ENCODE results near the gene NINJ1. TPM values are rescaled to one million over a fixed set of nuclear protein-coding genes. Genes with fewer than 3 reads are reported as not detected.

The NINJ1 gene
- total and polyA plus RNA-seq, 2 of the 13 experiments (the other 11 are each of a cell fraction or from before 2014, with no cell fraction given), result 81.2 to 92.1 TPM

DNA sequence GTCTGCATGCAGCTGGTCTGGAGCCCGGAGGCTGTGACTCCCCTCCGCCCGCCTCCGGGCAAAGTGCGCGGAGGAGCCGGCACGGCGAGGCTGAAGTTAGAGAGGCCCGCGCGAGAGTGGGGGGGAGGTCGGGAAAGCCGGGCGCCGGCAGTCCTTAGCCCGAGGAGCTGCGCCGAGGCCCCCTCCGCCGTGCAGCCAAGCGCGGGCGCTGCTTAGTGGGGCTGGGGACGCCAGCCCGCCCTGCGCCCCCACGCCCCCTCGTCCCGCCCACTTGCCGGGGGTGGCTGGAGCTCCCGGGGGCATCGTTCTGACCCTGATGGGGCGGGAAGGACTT lies 403 bp downstream of the NINJ1 start (continued):
- TF ChIP-seq, protein P1, sequence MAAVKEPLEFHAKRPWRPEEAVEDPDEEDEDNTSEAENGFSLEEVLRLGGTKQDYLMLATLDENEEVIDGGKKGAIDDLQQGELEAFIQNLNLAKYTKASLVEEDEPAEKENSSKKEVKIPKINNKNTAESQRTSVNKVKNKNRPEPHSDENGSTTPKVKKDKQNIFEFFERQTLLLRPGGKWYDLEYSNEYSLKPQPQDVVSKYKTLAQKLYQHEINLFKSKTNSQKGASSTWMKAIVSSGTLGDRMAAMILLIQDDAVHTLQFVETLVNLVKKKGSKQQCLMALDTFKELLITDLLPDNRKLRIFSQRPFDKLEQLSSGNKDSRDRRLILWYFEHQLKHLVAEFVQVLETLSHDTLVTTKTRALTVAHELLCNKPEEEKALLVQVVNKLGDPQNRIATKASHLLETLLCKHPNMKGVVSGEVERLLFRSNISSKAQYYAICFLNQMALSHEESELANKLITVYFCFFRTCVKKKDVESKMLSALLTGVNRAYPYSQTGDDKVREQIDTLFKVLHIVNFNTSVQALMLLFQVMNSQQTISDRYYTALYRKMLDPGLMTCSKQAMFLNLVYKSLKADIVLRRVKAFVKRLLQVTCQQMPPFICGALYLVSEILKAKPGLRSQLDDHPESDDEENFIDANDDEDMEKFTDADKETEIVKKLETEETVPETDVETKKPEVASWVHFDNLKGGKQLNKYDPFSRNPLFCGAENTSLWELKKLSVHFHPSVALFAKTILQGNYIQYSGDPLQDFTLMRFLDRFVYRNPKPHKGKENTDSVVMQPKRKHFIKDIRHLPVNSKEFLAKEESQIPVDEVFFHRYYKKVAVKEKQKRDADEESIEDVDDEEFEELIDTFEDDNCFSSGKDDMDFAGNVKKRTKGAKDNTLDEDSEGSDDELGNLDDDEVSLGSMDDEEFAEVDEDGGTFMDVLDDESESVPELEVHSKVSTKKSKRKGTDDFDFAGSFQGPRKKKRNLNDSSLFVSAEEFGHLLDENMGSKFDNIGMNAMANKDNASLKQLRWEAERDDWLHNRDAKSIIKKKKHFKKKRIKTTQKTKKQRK (IDR thresholded peaks at IDR 0.05; ENCODE audit: low read length), result no peak
- TF ChIP-seq PCBP2 (optimal IDR thresholded peaks at IDR 0.05; ENCODE audit: low read depth, low read length, poor library complexity, severe bottlenecking) (no peak), BORCS8-MEF2B (CRISPR knock-in tag; IDR thresholded peaks at IDR 0.05) (peak; percentile 81; the same call in 1 of the 2 replicates), MXI1 (IDR thresholded peaks at IDR 0.05; ENCODE audit: borderline replicate concordance, low read depth, low read length) (peak; percentile 70; the same call in 1 of the 3 replicates), HNF4A (CRISPR knock-in tag; IDR thresholded peaks at IDR 0.05) (peak; percentile 79), SP140L (CRISPR knock-in tag; IDR thresholded peaks at IDR 0.05; ENCODE audit: borderline replicate concordance) (0 out of 2 replicates have a peak, but pooled peaks have one; percentile 83), ZNF703 (CRISPR knock-in tag; IDR thresholded peaks at IDR 0.05; ENCODE audit: borderline replicate concordance) (peak; percentile 80; the same call in 1 of the 2 replicates), ZSCAN25 (CRISPR knock-in tag; IDR thresholded peaks at IDR 0.05) (peak; percentile 74; the same call in 1 of the 2 replicates), MTA1 (CRISPR knock-in tag; IDR thresholded peaks at IDR 0.05; ENCODE audit: borderline replicate concordance) (0 out of 2 replicates have a peak, but pooled peaks have one; percentile 17), NONO (IDR thresholded peaks at IDR 0.05) (no peak), NONO (CRISPR knock-in tag; conservative IDR thresholded peaks at IDR 0.05) (0 out of 2 replicates have a peak, but pooled peaks have one; percentile 13), HDAC6 (IDR thresholded peaks at IDR 0.05; ENCODE audit: low read depth, low read length) (no peak), ZNF331 (CRISPR knock-in tag; IDR thresholded peaks at IDR 0.05) (no peak), ZNF513 (CRISPR knock-in tag; conservative IDR thresholded peaks at IDR 0.05) (no peak), ZNF749 (CRISPR knock-in tag; IDR thresholded peaks at IDR 0.05; ENCODE audit: borderline replicate concordance) (no peak), ZNF577 (CRISPR knock-in tag; IDR thresholded peaks at IDR 0.05; ENCODE audit: borderline replicate concordance, low read depth) (no peak), ZNF225 (CRISPR knock-in tag; IDR thresholded peaks at IDR 0.05) (0 out of 2 replicates have a peak, but pooled peaks have one; percentile 43), ZNF3 (CRISPR knock-in tag; IDR thresholded peaks at IDR 0.05) (0 out of 2 replicates have a peak, but pooled peaks have one; percentile 16), FOXK2 (IDR thresholded peaks at IDR 0.05) (no peak), ZNF451 (CRISPR knock-in tag; IDR thresholded peaks at IDR 0.05) (0 out of 2 replicates have a peak, but pooled peaks have one; percentile 16), ZNF430 (CRISPR knock-in tag; IDR thresholded peaks at IDR 0.05) (peak; percentile 94; the same call in 1 of the 2 replicates), REXO4 (CRISPR knock-in tag; IDR thresholded peaks at IDR 0.05; ENCODE audit: borderline replicate concordance) (0 out of 2 replicates have a peak, but pooled peaks have one; percentile 28), ZNF24 (IDR thresholded peaks at IDR 0.05) (no peak), ZFP36L1 (CRISPR knock-in tag; IDR thresholded peaks at IDR 0.05) (0 out of 2 replicates have a peak, but pooled peaks have one; percentile 45)
- TF ChIP-seq, protein P2, sequence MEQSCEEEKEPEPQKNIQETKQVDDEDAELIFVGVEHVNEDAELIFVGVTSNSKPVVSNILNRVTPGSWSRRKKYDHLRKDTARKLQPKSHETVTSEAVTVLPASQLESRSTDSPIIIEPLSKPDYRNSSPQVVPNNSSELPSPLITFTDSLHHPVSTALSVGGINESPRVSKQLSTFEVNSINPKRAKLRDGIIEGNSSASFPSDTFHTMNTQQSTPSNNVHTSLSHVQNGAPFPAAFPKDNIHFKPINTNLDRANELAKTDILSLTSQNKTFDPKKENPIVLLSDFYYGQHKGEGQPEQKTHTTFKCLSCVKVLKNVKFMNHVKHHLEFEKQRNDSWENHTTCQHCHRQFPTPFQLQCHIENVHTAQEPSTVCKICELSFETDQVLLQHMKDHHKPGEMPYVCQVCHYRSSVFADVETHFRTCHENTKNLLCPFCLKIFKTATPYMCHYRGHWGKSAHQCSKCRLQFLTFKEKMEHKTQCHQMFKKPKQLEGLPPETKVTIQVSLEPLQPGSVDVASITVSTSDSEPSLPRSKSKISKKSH (CRISPR knock-in tag; IDR thresholded peaks at IDR 0.05; ENCODE audit: borderline replicate concordance), result no peak; the same call in 1 of the 2 replicates
- TF ChIP-seq, protein P3, sequence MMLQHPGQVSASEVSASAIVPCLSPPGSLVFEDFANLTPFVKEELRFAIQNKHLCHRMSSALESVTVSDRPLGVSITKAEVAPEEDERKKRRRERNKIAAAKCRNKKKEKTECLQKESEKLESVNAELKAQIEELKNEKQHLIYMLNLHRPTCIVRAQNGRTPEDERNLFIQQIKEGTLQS (CRISPR knock-in tag; IDR thresholded peaks at IDR 0.05), result peak; percentile 88
